Parathyroid adenoma (tissue), 2 donors: ENCODE results near the gene MOSMO.

Source experiments
- H2AFZ ChIP-seq: fragments of 300-600 bp; sonication (generic); one replicate; pipeline ENCODE4 v1.7.0; 2017; ENCODE audit warnings: antibody characterized with exemption, mild to moderate bottlenecking
- H3K27ac ChIP-seq: fragments of 300-600 bp; sonication (generic); one replicate; pipeline ENCODE4 v1.7.0; 2017
- H3K27me3 ChIP-seq: fragments of 300-600 bp; sonication (generic); one replicate; pipeline ENCODE4 v1.7.0; 2017; ENCODE audit warnings: low read length; ENCODE audit not compliant: control insufficient read depth, insufficient read depth
- H3K36me3 ChIP-seq: fragments of 300-600 bp; sonication (generic); one replicate; pipeline ENCODE4 v1.7.0; 2017; ENCODE audit warnings: low read length; ENCODE audit not compliant: control insufficient read depth, insufficient read depth
- H3K4me1 ChIP-seq: fragments of 300-600 bp; sonication (generic); one replicate; pipeline ENCODE4 v1.7.0; 2017; ENCODE audit warnings: control low read depth
- H3K4me2 ChIP-seq: fragments of 300-600 bp; sonication (generic); one replicate; pipeline ENCODE4 v1.7.0; 2017; ENCODE audit warnings: low read length
- H3K4me3 ChIP-seq: fragments of 300-600 bp; sonication (generic); one replicate; pipeline ENCODE4 v1.7.0; 2017; ENCODE audit warnings: low read depth, low read length
- H3K79me2 ChIP-seq: fragments of 300-600 bp; sonication (generic); one replicate; pipeline ENCODE4 v1.7.0; 2017; ENCODE audit warnings: control low read depth
- H3K9ac ChIP-seq: fragments of 300-600 bp; sonication (generic); one replicate; pipeline ENCODE4 v1.7.0; 2017; ENCODE audit warnings: mild to moderate bottlenecking
- H3K9me3 ChIP-seq: fragments of 300-600 bp; sonication (generic); one replicate; pipeline ENCODE4 v1.7.0; 2017; ENCODE audit warnings: low read length; ENCODE audit not compliant: control insufficient read depth
- TF ChIP-seq, protein P1 (sequence below): fragments of 300-600 bp; sonication (generic); IDR thresholded peaks from one replicate; pipeline ENCODE4 v1.7.0; 2017; ENCODE audit warnings: antibody characterized with exemption, mild to moderate bottlenecking
- donor health status: primary hyperparathyroidism.

The MOSMO gene

GRCh38 chr16:22078656-22079055 is 70.7 kb downstream of the MOSMO start:
- H2AFZ ChIP-seq: no peak overlapping the region
- no peaks in the 10 kb centered on the region for H3K27me3 ChIP-seq
- H3K4me2 ChIP-seq: no peak overlapping the region
- no peaks in the 10 kb centered on the region for H3K4me1 ChIP-seq
- H3K79me2 ChIP-seq: peaks cover 3% of the 10 kb centered on the region
- TF ChIP-seq, protein P1, sequence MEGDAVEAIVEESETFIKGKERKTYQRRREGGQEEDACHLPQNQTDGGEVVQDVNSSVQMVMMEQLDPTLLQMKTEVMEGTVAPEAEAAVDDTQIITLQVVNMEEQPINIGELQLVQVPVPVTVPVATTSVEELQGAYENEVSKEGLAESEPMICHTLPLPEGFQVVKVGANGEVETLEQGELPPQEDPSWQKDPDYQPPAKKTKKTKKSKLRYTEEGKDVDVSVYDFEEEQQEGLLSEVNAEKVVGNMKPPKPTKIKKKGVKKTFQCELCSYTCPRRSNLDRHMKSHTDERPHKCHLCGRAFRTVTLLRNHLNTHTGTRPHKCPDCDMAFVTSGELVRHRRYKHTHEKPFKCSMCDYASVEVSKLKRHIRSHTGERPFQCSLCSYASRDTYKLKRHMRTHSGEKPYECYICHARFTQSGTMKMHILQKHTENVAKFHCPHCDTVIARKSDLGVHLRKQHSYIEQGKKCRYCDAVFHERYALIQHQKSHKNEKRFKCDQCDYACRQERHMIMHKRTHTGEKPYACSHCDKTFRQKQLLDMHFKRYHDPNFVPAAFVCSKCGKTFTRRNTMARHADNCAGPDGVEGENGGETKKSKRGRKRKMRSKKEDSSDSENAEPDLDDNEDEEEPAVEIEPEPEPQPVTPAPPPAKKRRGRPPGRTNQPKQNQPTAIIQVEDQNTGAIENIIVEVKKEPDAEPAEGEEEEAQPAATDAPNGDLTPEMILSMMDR: no peak
- H3K36me3 ChIP-seq: no peaks in the 10 kb centered on the region
- H3K9me3 ChIP-seq: no peaks in the 10 kb centered on the region
- no peak overlapping the region for H3K4me3 ChIP-seq
- no peak overlapping the region for H3K9ac ChIP-seq
- no peak overlapping the region for H3K27ac ChIP-seq

- Histone ChIP-seq H3K27ac (no peak overlapping the region), H3K36me3 (no peaks in the 10 kb centered on the region), H3K9me3 (no peaks in the 10 kb centered on the region), H3K27me3 (no peaks in the 10 kb centered on the region), H3K4me1 (no peaks in the 10 kb centered on the region), H3K4me2 (no peak overlapping the region), H2AFZ (no peak overlapping the region), H3K79me2 (peaks cover 3% of the 10 kb centered on the region), H3K9ac (no peak overlapping the region), H3K4me3 (no peak overlapping the region)
- TF ChIP-seq, protein P1: no peak
These were observed 73.1 kb downstream of the MOSMO start for GRCh38 chr16:22081050-22081449.

GRCh38 chr16:22086440-22086839 is 78.5 kb downstream of the MOSMO start:
- H3K27ac ChIP-seq: no peak overlapping the region
- no peak overlapping the region for H3K4me3 ChIP-seq
- H3K4me2 ChIP-seq: no peak overlapping the region
- TF ChIP-seq, protein P1: no peak
- no peaks in the 10 kb centered on the region for H3K9me3 ChIP-seq
- no peak overlapping the region for H3K9ac ChIP-seq
- no peak overlapping the region for H2AFZ ChIP-seq
- H3K36me3 ChIP-seq: no peaks in the 10 kb centered on the region
- no peaks in the 10 kb centered on the region for H3K27me3 ChIP-seq
- peaks cover 3% of the 10 kb centered on the region for H3K4me1 ChIP-seq
- H3K79me2 ChIP-seq: no peaks in the 10 kb centered on the region

DNA sequence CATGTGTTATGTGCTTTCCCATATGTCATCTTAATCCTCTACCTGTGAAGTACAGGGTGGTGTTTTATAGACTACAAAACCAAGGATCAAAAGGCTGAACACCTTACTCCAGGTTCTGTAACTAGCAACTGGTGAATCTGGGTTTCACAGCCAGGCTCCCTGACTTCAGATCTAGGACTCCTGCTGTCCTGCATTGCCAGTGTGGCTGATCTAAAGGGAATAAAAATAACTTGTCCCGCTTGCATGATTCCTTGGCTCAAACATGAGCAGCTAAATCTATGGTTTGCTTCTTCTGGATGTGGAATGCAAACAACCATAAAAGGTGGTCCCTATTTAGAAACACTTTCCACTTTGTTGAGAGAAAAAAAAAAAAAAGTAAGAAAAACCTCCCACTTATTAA is 80.7 kb downstream of the MOSMO start:
- Histone ChIP-seq H3K4me3 (no peak overlapping the region), H3K9ac (no peak overlapping the region), H3K79me2 (no peaks in the 10 kb centered on the region), H3K9me3 (no peaks in the 10 kb centered on the region), H2AFZ (no peak overlapping the region), H3K4me1 (peaks cover 9% of the 10 kb centered on the region), H3K4me2 (no peak overlapping the region), H3K36me3 (no peaks in the 10 kb centered on the region), H3K27ac (no peak overlapping the region), H3K27me3 (no peaks in the 10 kb centered on the region)
- TF ChIP-seq, protein P1: no peak

DNA sequence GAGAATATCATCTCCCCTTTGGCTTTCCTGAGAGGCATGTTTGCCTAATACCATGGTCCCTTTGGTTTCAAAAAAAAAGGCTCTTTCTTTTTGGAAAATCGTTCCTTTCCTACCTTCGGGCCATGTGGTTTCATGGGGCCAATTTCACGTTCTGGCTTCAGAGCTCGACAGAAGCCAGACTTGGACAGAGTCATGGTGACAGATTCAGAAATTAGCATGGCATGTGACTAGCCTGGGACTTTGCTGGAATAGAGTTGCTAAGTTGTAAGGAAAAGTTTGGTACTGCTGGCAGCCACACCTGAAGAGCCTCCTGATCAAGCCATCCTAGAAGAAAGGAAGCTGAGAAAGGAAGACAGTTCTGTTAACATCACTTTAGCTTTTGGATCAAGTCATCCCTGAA is 82.0 kb downstream of the MOSMO start:
- TF ChIP-seq, protein P1: no peak
- Histone ChIP-seq H3K4me3 (no peak overlapping the region), H3K4me1 (peaks cover 9% of the 10 kb centered on the region), H3K27ac (no peak overlapping the region), H3K9me3 (no peaks in the 10 kb centered on the region), H3K79me2 (no peaks in the 10 kb centered on the region), H3K27me3 (no peaks in the 10 kb centered on the region), H3K9ac (no peak overlapping the region), H2AFZ (no peak overlapping the region), H3K4me2 (no peak overlapping the region), H3K36me3 (no peaks in the 10 kb centered on the region)
